Ascending aorta (tissue), 2 donors: ENCODE data around the gene KYAT1. TPM values are rescaled to one million over a fixed set of nuclear protein-coding genes. Genes with fewer than 3 reads are reported as not detected.

Experiments
- DNase-seq, 2 donors: peaks; one replicate each; pipeline ENCODE4 v3.0.0-alpha.2; 2019; ENCODE audit warnings: low spot score in 2 of 2
- H3K27ac ChIP-seq, 2 donors: fragments of 200-600 bp; sonication (generic); one replicate each; pipeline ENCODE4 v1.5.1; 2016 to 2017; ENCODE audit warnings: mild to moderate bottlenecking in 1 of 2
- H3K27me3 ChIP-seq: fragments of 200-600 bp; sonication (generic); one replicate; pipeline ENCODE4 v1.5.1; 2017
- H3K36me3 ChIP-seq, 2 donors: fragments of 200-600 bp; sonication (generic); one replicate each; pipeline ENCODE4 v1.5.1; 2016
- H3K4me1 ChIP-seq, 2 donors: fragments of 200-600 bp; sonication (generic); one replicate each; pipeline ENCODE4 v1.5.1; 2016 to 2017; ENCODE audit warnings: mild to moderate bottlenecking in 1 of 2
- H3K4me3 ChIP-seq, 2 donors: fragments of 200-600 bp; sonication (generic); one replicate each; pipeline ENCODE4 v1.5.1; 2016 to 2017; ENCODE audit warnings: mild to moderate bottlenecking in 1 of 2
- H3K9me3 ChIP-seq, 2 donors: fragments of 200-600 bp; sonication (generic); one replicate each; pipeline ENCODE4 v1.5.1; 2016
- CTCF ChIP-seq, 3 experiments: fragments of 200-600 bp in 2 of 3; fragments of 450-650 bp in 1 of 3; sonication (generic) in 2 of 3; IDR thresholded peaks; one replicate each; pipeline ENCODE4 v1.5.1; 2016 to 2019; ENCODE audit warnings: antibody characterized with exemption in 3 of 3, mild to moderate bottlenecking in 1 of 3, moderate library complexity in 1 of 3
- intact Hi-C: fragments of 100-400 bp; cut with DNase I; formaldehyde crosslinking; loops from one replicate; pipeline ENCODE4 v1.15.1; 2023
- total RNA-seq: library from RNA; depleted of rRNA; stranded (reverse); fragments of >200 nt; gene quantifications from one replicate; pipeline ENCODE4 v1.1.0, GENCODE V29; 2016

Gene KYAT1
- total RNA-seq, 1 donor from 2014 or later = 4.9 TPM

GRCh38 chr9:128810873-128811272 is 70.9 kb downstream of the KYAT1 start:
- Histone ChIP-seq H3K27ac (no peak overlapping the region), H3K9me3 (no peaks in the 10 kb centered on the region), H3K27me3 (no peaks in the 10 kb centered on the region), H3K4me3 (no peak overlapping the region), H3K4me1 (no peaks in the 10 kb centered on the region), H3K36me3 (peaks cover 21 to 30% of the 10 kb centered on the region in 2 donors)
- DNase-seq = no peak
- intact Hi-C loops = no loop called here
- TF ChIP-seq CTCF (IDR thresholded peaks at IDR 0.05) = no peak

DNA sequence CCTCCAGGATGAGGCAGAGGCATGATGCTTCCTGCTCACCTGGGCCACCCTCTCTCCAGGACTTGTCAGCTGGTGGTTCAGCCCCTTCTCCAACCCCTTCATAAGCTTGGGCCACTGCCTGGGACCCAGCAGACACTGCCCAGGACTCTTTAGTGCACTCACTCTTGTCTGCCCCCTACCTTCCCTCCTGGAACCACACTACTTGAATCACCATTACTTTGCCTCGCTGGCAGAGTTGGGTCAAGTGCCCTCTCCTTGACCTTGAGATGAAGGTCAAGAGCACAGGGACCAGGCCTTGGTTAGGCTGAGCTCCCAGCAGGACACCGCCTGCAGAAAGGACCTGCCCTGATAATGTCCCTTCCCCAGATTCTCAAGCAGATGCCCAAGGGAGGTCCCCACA is 71.9 kb downstream of the KYAT1 start:
- intact Hi-C loops = no loop called here
- no peaks in the 10 kb centered on the region for H3K4me1 ChIP-seq
- H3K27ac ChIP-seq = no peak overlapping the region
- no peak for TF ChIP-seq CTCF (IDR thresholded peaks at IDR 0.05)
- H3K36me3 ChIP-seq = peaks cover 28 to 41% of the 10 kb centered on the region in 2 donors
- DNase-seq = no peak
- no peaks in the 10 kb centered on the region for H3K9me3 ChIP-seq
- H3K27me3 ChIP-seq = no peaks in the 10 kb centered on the region
- H3K4me3 ChIP-seq = no peak overlapping the region

DNA sequence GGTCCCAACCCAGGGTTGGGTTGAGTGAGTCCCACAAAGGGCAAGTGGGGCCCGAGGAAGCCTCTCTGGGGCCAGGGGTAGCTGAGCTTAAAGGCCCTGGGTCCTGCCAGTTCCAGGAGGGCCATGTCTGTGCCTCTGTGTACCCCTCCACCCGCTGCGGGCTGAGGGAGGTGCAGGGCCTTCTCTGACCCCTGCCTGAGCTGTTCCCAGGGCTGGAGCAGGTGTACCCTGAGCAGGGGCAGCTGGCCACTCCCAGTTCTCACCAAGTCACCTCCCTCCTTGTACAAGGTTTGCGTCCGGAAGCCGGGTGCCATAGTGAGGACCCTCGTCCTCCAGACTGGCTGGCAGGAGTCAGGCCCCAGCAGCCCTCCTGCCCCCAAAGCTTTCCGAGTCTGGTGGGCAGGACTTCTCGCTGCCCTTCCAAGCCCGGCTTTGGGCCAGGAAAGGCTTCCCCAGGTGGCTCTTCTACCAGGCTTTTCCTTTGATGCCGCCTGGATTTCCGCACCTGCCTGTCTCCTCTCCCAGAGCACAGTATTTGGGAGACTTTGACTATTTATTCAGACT is 72.6 kb downstream of the KYAT1 start:
- no peak overlapping the region for H3K4me3 ChIP-seq
- no peak overlapping the region for H3K27ac ChIP-seq
- no peak for DNase-seq
- peaks cover 29 to 48% of the 10 kb centered on the region in 2 donors for H3K36me3 ChIP-seq
- H3K9me3 ChIP-seq = no peaks in the 10 kb centered on the region
- no peaks in the 10 kb centered on the region for H3K27me3 ChIP-seq
- intact Hi-C loops = no loop called here
- no peaks in the 10 kb centered on the region for H3K4me1 ChIP-seq
- TF ChIP-seq CTCF (IDR thresholded peaks at IDR 0.05) = no peak

DNA sequence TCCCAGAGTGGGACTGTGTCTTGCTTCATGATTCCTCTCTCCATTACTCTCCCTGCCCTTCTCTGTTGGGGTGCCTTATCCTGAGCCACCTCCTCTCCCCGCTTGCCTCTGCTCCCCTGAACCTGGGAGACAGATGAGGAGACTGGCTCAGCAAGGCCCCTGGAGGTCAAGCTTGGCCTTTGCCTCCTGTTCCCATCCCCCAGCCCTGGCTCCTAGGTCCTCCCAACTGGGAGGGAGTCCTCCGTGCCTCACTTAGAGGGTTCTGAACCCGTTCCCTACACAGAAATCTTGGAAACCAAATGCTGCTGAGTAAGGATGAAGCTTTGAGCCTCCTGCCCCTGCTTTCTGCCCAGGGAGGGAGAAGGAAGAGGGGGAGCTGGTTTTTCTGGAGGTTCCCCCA is 73.2 kb downstream of the KYAT1 start:
- Histone ChIP-seq H3K9me3 (no peaks in the 10 kb centered on the region), H3K4me3 (no peak overlapping the region), H3K4me1 (no peaks in the 10 kb centered on the region), H3K27me3 (no peaks in the 10 kb centered on the region), H3K27ac (no peak overlapping the region), H3K36me3 (peaks cover 34 to 54% of the 10 kb centered on the region in 2 donors)
- no peak for TF ChIP-seq CTCF (IDR thresholded peaks at IDR 0.05)
- intact Hi-C loops = no loop called here
- DNase-seq = no peak

DNA sequence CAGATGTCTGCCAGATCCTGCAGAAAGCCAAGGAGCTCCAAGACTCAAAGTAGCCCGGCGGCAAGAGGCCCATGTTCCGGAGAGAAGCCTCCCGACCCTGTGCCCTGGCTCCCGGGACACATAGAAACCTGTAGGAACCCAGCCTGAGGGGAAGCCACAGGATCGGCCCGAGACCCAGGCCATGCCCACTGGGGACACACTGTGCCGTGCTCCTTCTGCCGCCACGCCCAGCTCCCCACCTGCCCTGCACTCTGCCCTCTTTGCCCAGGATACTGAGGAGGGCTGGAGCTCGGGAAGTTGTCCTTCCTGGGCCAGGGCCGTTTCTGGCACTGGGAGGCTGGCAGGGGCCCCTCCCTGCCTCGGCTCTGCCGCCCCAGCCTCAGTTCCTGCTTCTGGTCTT is 73.9 kb downstream of the KYAT1 start:
- Histone ChIP-seq H3K4me1 (no peaks in the 10 kb centered on the region), H3K27ac (no peak overlapping the region), H3K36me3 (peaks cover 42 to 61% of the 10 kb centered on the region in 2 donors), H3K27me3 (no peaks in the 10 kb centered on the region), H3K4me3 (no peak overlapping the region), H3K9me3 (no peaks in the 10 kb centered on the region)
- no peak for TF ChIP-seq CTCF (IDR thresholded peaks at IDR 0.05)
- intact Hi-C loops = no loop called here
- DNase-seq = no peak

GRCh38 chr9:128805661-128806060 is 76.1 kb downstream of the KYAT1 start:
- Histone ChIP-seq H3K9me3 (no peaks in the 10 kb centered on the region), H3K4me1 (no peaks in the 10 kb centered on the region), H3K36me3 (peaks cover 47 to 78% of the 10 kb centered on the region in 2 donors), H3K27me3 (no peaks in the 10 kb centered on the region), H3K4me3 (no peak overlapping the region), H3K27ac (no peak overlapping the region)
- intact Hi-C loops = no loop called here
- TF ChIP-seq CTCF (IDR thresholded peaks at IDR 0.05) = no peak
- DNase-seq = no peak
